NCI-H1092 treated with DMSO at 0.1 percent for 48 hours (cell line): ENCODE results near the gene EPHB1.

Experiments
- DNase-seq: peaks from one replicate; lab custom pipeline; 2025; lab: John Stamatoyannopoulos, UW

Gene EPHB1

GRCh38 chr3:134850761-134851160, 55.7 kb downstream of the EPHB1 start:
- DNase-seq, result no peak

DNA sequence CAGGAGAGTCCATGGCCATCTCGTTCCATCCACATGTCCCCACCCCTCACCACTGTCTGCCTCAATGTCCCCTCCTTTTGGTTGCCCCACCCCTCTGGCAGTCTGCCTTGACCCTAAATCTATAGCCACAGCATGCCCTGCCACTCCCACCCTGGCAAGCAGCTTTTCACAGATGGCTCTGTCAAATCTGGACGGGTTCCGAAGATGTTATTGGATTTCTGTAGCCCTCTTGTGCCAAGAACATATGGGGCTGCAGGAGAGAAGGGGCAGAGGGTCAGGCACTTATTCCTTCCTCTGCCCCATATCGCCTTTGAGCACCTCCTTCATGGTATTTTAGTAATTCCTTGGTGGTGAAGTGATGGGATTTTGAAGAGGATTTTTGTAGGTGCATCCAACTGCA, 57.1 kb downstream of the EPHB1 start:
- no peak for DNase-seq

- no peak for DNase-seq
These were observed 57.9 kb downstream of the EPHB1 start for GRCh38 chr3:134852893-134853351.

DNA sequence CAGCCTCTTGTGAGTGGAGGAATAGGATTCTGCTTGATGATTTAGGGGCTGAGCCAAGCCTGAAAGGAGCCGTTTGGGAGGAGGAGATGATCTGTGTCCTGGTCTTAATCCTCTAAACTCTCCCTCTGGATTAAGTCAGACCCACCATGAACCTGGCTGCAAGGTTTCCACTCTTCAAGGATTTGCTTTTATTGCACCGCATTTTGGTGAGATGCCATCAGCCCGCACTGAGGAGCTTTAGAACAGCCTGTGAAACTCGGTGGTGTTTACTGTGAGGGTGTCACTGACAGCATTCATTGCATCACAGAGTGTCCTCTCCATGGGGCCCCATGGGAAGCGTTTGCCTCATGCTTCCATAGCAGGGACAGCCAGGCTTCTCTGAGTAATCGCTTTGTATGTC, 59.2 kb downstream of the EPHB1 start:
- no peak for DNase-seq

- no peak for DNase-seq
These were observed 62.3 kb downstream of the EPHB1 start for GRCh38 chr3:134857356-134857755.

DNA sequence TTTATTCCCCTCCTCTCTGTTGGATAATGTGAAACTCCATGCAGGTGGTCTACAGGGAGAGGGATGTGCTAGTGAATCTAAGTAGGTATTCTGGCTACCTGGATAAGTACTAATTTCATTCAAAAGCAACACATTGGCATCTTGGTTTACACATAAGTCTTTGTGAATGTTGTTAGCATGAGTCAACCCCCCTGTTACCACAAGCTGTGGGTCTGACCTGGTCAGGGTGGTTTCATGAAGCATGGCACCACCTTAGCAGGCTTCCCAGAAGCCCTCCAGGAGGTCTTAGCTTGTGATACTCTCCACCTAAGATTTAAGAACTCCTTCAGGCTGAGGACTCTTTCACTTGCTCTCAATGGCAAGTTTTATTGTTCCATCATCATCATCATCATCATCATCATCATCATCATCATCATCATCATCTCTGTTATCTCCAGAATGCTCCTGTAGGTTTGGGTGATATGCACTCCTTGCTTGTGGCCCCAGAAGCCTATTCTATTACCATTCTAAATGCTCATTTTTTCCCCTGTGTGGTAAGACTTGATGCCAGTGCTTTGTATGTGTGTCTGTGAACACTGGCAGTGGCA, 62.8 kb downstream of the EPHB1 start:
- no peak for DNase-seq

GRCh38 chr3:134858441-134859035, 63.5 kb downstream of the EPHB1 start:
- DNase-seq, result peak; percentile 29

DNA sequence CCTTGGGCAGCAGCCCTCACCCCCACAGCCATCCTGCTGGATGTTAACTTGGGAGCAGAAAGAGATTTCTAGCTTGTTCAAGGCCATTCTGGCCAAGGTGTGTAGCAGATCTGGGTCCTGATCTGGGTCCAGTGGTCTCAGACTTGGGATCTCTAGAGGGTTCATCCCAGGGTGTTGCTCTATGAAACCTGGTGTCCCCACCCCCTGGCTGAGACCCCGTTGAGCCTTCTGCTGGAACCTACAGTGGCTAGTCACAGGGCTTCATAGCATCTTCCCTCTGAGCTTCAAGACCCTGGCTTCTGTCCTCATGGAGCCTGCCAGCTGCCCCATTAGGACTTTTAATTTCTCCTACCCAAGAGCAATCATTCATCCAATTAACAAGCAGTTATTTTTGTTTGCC, 64.3 kb downstream of the EPHB1 start:
- DNase-seq, result no peak

- no peak for DNase-seq
These were observed 65.1 kb downstream of the EPHB1 start for GRCh38 chr3:134860141-134860540.

- no peak for DNase-seq
These were observed 68.9 kb downstream of the EPHB1 start for GRCh38 chr3:134863915-134864314.

- DNase-seq, result no peak
These were observed 69.6 kb downstream of the EPHB1 start for GRCh38 chr3:134864636-134865035.

- no peak for DNase-seq
These were observed 72.2 kb downstream of the EPHB1 start for GRCh38 chr3:134867277-134867676.

- DNase-seq, result peak; percentile 5
These were observed 74.2 kb downstream of the EPHB1 start for GRCh38 chr3:134869153-134869726.

DNA sequence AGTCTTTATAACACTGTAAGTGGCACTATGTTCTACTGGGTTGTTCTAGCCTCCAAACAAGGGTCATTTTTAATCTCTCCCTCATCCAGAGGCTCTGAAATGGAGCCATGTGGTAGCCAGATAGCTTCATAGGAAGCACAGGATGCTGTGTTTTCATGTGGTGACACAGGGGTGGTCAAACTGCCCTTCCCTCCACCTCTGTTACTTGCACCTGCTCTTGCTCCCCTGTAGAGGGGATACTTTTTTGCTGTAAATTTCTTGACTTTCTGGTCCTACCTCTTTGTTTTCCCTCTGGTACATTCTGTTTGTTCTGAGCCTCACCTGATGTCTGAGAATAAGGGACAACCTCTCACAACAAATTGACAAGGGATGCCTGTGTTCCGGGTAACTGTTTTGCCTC, 76.8 kb downstream of the EPHB1 start:
- no peak for DNase-seq

- DNase-seq, result no peak
These were observed 77.7 kb downstream of the EPHB1 start for GRCh38 chr3:134872440-134873388.

DNA sequence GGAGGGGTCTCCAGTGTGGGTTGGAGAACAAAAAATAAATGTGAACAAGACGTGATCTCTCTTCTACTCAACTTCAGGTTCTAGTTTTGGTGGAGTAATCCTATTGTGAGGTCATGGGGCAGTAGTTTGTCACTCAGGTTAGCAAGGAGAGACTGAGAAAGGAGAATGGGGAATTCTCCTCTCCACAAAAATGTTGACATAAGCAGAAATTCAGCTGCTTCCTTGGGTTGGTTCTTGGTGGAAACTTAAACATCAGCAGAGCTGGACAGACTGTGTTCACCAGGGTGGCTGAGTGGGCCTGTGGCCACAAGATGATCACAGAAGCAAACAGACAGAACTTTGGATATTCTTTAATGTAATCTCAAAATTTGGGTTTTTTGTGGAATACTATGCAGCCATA, 78.7 kb downstream of the EPHB1 start:
- DNase-seq, result no peak

- peak; percentile 5 for DNase-seq
These were observed 79.8 kb downstream of the EPHB1 start for GRCh38 chr3:134874737-134875413.

DNA sequence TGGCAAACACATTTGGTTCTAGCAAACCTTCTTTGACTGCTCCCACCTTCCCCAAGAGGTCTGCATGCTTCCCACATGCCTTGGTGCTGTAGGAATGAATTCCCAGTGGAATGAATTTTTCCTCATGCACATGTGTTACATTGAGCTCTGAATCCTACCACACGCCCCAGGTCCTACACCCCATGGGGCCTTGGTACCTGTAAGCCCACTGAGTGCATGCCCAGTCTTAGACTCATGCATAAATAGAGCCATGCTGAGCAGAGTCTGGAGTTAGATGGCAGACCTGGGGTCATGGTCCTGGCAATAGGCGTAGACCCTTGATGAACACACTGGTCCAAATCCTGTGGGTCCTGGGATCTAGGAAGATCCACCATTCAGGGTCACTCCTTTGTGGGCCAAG, 81.8 kb downstream of the EPHB1 start:
- no peak for DNase-seq

- DNase-seq, result no peak
These were observed 82.7 kb downstream of the EPHB1 start for GRCh38 chr3:134877788-134878187.

GRCh38 chr3:134879990-134880389, 84.9 kb downstream of the EPHB1 start:
- DNase-seq, result peak; percentile 38

GRCh38 chr3:134880431-134880830, 85.4 kb downstream of the EPHB1 start:
- DNase-seq, result no peak

GRCh38 chr3:134881305-134881704, 86.2 kb downstream of the EPHB1 start:
- DNase-seq, result no peak
